Esophagus muscularis mucosa (tissue), 4 donors: ENCODE results near the gene VWA7.

Experiments used
- EP300 ChIP-seq: sonication (generic); formaldehyde crosslinking; IDR thresholded peaks from one replicate; pipeline ENCODE4 v1.6.1; 2017; ENCODE audit warnings: antibody characterized with exemption
- POLR2A ChIP-seq: fragments of 450-650 bp; IDR thresholded peaks from one replicate; pipeline ENCODE4 v1.6.1; 2017; ENCODE audit warnings: antibody characterized with exemption, moderate library complexity, mild to moderate bottlenecking, low read depth
- POLR2AphosphoS5 ChIP-seq, 2 donors: sonication (generic); formaldehyde crosslinking; IDR thresholded peaks; one replicate each; pipeline ENCODE4 v1.6.1; 2017; ENCODE audit warnings: antibody characterized with exemption in 2 of 2
- TF ChIP-seq, protein P1 (sequence below), 3 experiments: fragments of 200-600 bp in 2 of 3; fragments of 450-650 bp in 1 of 3; sonication (generic) in 2 of 3; IDR thresholded peaks; one replicate each; pipeline ENCODE4 v1.5.1; 2017 to 2019; ENCODE audit warnings: antibody characterized with exemption in 3 of 3, mild to moderate bottlenecking in 2 of 3, moderate library complexity in 1 of 3

GRCh38 chr6:31734247-31734820 lies 42.8 kb downstream of the VWA7 start:
- TF ChIP-seq, protein P1, sequence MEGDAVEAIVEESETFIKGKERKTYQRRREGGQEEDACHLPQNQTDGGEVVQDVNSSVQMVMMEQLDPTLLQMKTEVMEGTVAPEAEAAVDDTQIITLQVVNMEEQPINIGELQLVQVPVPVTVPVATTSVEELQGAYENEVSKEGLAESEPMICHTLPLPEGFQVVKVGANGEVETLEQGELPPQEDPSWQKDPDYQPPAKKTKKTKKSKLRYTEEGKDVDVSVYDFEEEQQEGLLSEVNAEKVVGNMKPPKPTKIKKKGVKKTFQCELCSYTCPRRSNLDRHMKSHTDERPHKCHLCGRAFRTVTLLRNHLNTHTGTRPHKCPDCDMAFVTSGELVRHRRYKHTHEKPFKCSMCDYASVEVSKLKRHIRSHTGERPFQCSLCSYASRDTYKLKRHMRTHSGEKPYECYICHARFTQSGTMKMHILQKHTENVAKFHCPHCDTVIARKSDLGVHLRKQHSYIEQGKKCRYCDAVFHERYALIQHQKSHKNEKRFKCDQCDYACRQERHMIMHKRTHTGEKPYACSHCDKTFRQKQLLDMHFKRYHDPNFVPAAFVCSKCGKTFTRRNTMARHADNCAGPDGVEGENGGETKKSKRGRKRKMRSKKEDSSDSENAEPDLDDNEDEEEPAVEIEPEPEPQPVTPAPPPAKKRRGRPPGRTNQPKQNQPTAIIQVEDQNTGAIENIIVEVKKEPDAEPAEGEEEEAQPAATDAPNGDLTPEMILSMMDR (IDR thresholded peaks at IDR 0.05) = no peak
- no peak for TF ChIP-seq POLR2A
- no peak for TF ChIP-seq POLR2AphosphoS5 (IDR thresholded peaks at IDR 0.05)
- no peak for TF ChIP-seq EP300
